ENCODE measurements around the gene SYT9.

DNA sequence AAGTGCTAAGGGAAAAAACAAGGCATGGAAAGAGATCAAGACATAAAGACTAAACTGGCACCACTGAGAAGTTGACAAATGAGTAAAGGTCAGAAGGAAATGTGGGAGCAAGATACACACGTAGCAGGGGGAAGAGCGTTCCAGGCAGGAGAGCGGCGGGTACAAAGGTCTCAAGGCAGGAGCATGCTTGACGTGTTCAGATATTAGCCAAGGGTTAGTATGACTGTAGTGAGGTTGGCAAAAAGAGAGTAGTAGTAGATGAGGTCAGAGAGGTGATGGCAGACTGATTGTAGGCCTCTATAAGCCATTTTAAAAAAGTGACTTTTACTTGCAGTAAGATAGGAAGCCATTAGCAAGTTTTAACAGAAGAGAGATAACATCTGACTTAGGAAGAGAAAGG is 9.9 kb downstream of the SYT9 start:
- no peak for TF ChIP-seq EZH2 (IDR thresholded peaks at IDR 0.05; ENCODE audit: insufficient read depth, poor library complexity, severe bottlenecking)
- TF ChIP-seq EZH2phosphoT487 (IDR thresholded peaks at IDR 0.05; ENCODE audit: insufficient read depth, low read depth) = no peak
